GM10847 (cell line): ENCODE measurements around the gene UCP2.

Experiments
- POLR2A ChIP-seq: IDR thresholded peaks from 2 replicates; pipeline ENCODE4 v1.6.1; 2011; ENCODE audit not compliant: insufficient read length; ENCODE audit errors: extremely low read depth

The UCP2 gene

DNA sequence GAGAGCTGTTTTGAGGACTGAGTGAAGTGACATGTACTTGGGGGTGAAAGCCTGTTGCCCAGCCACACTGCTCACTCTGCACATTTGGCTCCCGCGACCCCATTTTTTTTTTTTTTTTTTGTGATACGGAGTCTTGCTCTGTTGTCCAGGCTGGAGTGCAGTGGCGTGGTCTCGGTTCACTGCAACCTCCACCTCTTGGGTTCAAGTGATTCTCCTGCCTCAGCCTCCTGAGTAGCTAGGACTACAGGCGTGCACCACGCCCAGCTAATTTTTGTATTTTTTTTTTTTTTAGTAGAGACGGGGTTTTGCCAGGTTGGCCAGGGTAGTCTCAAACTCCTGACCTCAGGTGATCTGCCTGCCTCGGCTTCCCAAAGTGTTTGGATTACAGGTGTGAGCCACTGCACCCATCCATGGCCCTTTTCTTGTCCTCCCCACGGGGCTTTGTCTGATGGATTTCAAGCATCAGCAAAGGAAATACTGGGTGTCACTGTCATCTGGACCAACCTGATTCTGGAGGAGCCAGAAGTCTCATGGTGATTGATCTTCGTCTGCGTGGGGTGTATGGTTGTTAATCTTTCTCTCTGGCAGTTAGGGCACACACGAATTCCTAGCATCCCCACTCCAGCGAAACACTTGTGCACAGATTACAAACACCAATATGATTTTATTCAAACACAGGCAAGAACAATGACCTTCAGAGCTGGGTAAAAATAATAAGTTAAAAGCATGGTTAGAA lies 29.6 kb upstream of the UCP2 start:
- no peak for TF ChIP-seq POLR2A

GRCh38 chr11:74011360-74012073 lies 28.9 kb upstream of the UCP2 start:
- no peak for TF ChIP-seq POLR2A

GRCh38 chr11:74010306-74011300 lies 28.0 kb upstream of the UCP2 start:
- no peak for TF ChIP-seq POLR2A

GRCh38 chr11:74009675-74010305 lies 27.1 kb upstream of the UCP2 start:
- no peak for TF ChIP-seq POLR2A

DNA sequence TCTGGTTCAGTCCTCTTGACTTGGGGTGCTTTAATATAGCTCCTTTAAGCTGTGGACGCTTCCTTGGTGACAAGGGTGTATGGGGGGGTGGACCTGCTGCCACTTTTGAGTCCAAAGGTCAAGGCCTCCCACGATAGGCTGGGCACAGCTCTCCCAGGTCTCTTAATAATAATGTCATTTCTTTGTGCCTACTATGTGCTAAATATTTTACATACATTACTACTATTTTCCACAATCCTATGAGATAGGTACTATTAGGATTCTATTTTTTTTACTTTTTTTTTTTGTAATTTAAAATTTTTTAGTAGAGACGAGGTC lies 26.5 kb upstream of the UCP2 start:
- TF ChIP-seq POLR2A = no peak

DNA sequence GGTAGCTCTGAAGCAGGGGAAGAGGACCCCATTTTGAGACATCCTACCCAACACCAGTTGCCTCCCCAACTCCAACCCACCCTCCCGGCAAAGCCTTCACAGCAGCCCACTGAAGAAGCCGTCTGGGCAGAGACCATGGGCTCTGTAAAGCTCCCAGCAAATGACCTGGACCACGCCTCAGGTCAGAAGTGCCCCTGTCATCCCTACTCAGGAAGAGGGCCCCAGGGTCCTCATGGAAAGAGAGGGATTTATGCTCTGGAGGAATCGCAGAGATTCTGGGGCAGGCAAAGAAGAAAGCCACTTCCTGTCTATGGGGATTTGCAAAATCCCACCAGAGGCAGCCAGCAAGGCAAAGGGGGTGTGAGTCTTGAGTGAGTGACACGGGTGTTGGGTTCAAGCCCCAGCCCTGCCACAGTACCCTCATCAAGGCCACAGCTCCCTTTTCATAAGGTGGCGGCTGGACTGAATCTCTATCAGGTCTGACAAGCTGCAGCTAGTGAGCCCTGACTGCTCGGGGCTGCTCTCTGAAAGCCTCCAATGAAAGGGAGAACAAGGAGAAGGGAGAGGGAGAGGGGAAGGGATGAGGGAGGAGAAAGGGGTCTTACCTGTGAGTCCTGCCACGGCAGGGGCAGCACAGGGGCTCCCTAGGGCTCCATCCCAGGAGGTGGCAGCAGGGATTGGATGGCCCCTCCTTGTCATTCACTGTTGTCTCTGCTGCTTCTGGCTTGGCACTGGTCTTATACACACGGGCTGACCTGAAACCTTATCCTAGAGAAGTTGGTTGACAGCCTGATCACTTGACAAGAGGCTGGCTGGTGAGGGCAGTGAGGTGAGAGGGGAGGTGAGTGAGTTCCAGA lies 26.0 kb upstream of the UCP2 start, which contains the start of gene UCP3:
UCP3 (minus strand) TSS at position 713 of the 857 bp plus-strand sequence. CDS start 2,043 bp downstream, outside the sequence.
- no peak for TF ChIP-seq POLR2A

DNA sequence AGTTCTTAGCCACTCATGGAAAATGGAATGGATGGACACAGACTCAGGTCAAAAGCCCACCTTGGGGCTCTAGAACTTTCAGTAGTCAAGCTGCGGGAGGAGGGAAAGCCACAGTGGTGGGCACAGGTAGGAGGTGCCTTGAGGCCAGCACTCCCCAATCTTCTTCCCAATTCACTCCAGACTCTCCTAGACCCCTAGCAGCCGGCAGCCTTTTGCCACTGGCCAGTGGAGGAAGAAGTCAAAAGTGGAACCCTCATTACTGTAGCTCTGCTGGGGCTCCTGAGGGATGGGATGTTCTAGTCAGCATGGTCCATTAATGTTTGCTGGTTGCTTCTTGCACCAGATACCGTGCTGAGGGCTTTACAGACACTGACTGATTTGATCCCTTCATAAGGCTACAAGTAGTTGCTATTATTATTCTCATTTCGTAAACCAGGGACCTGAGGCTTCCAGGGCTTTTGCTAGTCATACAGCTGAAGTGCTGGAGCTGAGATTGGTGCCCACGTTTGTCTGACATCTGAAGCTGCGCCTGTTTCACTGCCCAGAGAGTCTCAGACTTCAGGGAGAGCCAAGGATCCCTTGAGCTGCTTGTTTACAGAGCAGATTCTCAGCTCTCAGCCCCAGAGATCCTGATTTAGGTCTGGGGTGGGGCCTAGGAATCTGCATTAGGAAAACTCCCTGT lies 25.2 kb upstream of the UCP2 start:
- no peak for TF ChIP-seq POLR2A

DNA sequence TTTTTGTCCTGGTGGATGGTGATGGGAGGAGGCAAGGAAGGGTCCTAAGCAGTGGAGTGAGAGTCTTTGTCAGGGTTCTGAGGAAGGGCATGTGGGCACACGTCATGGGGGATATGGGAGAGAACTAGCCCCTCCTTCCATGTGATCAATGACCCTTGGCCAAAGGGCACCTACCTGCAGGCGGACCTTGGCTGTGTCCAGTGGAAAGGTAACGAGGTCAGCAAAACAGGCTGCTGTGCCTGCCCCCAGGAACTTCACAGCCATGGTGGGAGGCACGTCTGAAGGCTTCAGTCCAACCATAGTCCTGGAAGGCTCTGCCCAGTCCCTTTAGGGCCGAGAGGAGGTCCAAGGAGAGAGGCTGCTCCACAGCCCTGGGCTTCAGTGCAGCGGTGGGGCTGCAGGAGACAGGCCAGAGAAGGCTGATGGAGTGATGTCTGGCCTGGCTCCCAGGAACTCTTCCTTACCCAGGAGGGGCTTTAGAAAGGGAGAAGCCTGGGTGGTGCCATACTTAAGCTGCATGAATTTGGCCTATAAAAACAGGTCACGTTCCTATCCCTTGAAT lies 24.2 kb upstream of the UCP2 start:
- no peak for TF ChIP-seq POLR2A

DNA sequence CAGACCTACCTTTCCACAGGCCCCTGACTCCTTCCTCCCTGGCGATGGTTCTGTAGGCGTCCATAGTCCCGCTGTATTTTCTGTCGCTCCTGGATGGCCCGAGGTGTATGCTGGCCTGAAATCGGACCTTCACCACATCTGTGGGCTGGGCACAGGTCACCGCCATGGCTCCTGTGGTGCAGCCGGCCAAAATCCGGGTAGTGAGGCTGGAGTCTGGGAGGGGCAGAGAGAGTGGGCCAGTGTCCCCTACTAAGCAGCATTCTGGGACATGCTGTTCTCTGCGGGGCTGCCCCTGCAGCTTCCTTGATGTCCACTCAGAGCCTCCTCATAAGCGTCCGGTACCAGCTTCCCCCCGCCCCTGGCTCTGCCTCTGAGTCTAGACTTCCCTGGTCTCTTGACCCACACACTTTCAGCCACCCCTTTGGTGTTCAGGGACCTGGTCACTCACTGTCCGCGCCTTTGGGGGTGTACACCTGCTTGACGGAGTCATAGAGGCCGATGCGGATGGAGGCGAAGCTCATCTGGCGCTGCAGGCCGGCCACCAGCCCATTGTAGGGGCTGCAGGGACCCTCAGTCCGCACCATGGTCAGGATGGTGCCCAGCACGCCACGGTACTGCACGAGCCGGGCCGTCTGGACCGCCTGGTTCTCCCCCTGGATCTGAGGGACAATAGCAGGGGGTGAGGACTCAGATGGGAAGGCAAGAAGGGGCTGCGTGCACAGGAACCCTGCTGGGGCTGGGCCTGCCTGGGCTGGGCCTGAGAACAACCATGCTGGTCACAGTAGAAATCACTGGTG lies 23.3 kb upstream of the UCP2 start:
- TF ChIP-seq POLR2A = no peak

- TF ChIP-seq POLR2A = no peak
These were observed 22.3 kb upstream of the UCP2 start for GRCh38 chr11:74004759-74005615.

GRCh38 chr11:74004046-74004695 lies 21.5 kb upstream of the UCP2 start:
- TF ChIP-seq POLR2A = no peak
